ENCODE results near the gene ITPKC.

DNA sequence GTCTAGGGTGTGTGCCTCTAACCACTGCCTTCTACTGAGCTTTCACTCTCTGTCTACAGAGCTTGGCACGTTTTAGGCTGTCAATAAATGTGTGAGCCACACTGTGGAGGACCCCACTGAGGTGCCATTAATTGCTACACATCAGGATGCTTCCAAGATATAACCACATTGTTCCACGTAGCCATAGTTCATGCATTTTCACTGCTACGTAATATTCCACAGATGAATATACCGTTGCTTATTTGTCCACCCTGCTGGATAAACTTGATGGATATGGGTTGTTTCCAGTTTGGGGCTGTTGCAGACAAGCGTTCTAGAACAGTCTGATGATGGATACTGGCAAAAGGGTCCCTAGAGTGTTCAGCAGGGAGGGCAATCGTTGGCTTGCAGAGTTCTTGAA is 15.2 kb upstream of the ITPKC start:
- TF ChIP-seq, protein P1, sequence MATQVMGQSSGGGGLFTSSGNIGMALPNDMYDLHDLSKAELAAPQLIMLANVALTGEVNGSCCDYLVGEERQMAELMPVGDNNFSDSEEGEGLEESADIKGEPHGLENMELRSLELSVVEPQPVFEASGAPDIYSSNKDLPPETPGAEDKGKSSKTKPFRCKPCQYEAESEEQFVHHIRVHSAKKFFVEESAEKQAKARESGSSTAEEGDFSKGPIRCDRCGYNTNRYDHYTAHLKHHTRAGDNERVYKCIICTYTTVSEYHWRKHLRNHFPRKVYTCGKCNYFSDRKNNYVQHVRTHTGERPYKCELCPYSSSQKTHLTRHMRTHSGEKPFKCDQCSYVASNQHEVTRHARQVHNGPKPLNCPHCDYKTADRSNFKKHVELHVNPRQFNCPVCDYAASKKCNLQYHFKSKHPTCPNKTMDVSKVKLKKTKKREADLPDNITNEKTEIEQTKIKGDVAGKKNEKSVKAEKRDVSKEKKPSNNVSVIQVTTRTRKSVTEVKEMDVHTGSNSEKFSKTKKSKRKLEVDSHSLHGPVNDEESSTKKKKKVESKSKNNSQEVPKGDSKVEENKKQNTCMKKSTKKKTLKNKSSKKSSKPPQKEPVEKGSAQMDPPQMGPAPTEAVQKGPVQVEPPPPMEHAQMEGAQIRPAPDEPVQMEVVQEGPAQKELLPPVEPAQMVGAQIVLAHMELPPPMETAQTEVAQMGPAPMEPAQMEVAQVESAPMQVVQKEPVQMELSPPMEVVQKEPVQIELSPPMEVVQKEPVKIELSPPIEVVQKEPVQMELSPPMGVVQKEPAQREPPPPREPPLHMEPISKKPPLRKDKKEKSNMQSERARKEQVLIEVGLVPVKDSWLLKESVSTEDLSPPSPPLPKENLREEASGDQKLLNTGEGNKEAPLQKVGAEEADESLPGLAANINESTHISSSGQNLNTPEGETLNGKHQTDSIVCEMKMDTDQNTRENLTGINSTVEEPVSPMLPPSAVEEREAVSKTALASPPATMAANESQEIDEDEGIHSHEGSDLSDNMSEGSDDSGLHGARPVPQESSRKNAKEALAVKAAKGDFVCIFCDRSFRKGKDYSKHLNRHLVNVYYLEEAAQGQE (IDR thresholded peaks at IDR 0.05; ENCODE audit: low read depth) = no peak
- TF ChIP-seq, protein P2, sequence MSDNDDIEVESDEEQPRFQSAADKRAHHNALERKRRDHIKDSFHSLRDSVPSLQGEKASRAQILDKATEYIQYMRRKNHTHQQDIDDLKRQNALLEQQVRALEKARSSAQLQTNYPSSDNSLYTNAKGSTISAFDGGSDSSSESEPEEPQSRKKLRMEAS (IDR thresholded peaks at IDR 0.05) = no peak
- TF ChIP-seq RAD21 (IDR thresholded peaks at IDR 0.05; ENCODE audit: low read depth) (no peak), EP300 (IDR thresholded peaks at IDR 0.05; ENCODE audit: borderline replicate concordance) (no peak), TCF12 (IDR thresholded peaks at IDR 0.05; ENCODE audit: low read depth) (no peak), YY1 (IDR thresholded peaks at IDR 0.05; ENCODE audit: low read depth) (no peak), CEBPB (IDR thresholded peaks at IDR 0.05) (no peak), CREB1 (IDR thresholded peaks at IDR 0.05; ENCODE audit: low read depth) (no peak)
- TF ChIP-seq, protein P3, sequence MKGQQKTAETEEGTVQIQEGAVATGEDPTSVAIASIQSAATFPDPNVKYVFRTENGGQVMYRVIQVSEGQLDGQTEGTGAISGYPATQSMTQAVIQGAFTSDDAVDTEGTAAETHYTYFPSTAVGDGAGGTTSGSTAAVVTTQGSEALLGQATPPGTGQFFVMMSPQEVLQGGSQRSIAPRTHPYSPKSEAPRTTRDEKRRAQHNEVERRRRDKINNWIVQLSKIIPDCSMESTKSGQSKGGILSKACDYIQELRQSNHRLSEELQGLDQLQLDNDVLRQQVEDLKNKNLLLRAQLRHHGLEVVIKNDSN (IDR thresholded peaks at IDR 0.05) = no peak
